Vagina (tissue), 2 donors: ENCODE results near the gene CYRIA. TPM values are rescaled to one million over a fixed set of nuclear protein-coding genes. Genes with fewer than 3 reads are reported as not detected.

Experiments used
- DNase-seq, 2 donors: peaks; one replicate each; pipeline ENCODE4 v3.0.0-alpha.2; 2017; ENCODE audit errors: extremely low spot score in 2 of 2
- H3K27ac ChIP-seq: fragments of 200-600 bp; sonication (generic); one replicate; pipeline ENCODE4 v1.5.1; 2019
- H3K27me3 ChIP-seq: fragments of 200-600 bp; sonication (generic); one replicate; pipeline ENCODE4 v1.5.1; 2019
- H3K36me3 ChIP-seq, 2 donors: fragments of 200-600 bp; sonication (generic); one replicate each; pipeline ENCODE4 v1.5.1; 2017 to 2019
- H3K4me1 ChIP-seq: fragments of 200-600 bp; sonication (generic); one replicate; pipeline ENCODE4 v1.5.1; 2019
- H3K4me3 ChIP-seq, 2 donors: fragments of 200-600 bp; sonication (generic); 1 replicate in 1 of 2; 2 replicates in 1 of 2; pipeline ENCODE4 v1.5.1; 2016 to 2019
- H3K9me3 ChIP-seq: fragments of 200-600 bp; sonication (generic); one replicate; pipeline ENCODE4 v1.5.1; 2019
- POLR2A ChIP-seq, 2 donors: fragments of 450-650 bp; IDR thresholded peaks; one replicate each; pipeline ENCODE4 v1.6.1; 2017; ENCODE audit warnings: antibody characterized with exemption in 2 of 2, mild to moderate bottlenecking in 2 of 2, moderate library complexity in 2 of 2
- POLR2AphosphoS5 ChIP-seq, 2 donors: sonication (generic); formaldehyde crosslinking; IDR thresholded peaks; one replicate each; pipeline ENCODE4 v1.9.0; 2017; ENCODE audit warnings: antibody characterized with exemption in 2 of 2, mild to moderate bottlenecking in 2 of 2, low read depth in 1 of 2; ENCODE audit not compliant: insufficient read depth in 1 of 2
- intact Hi-C: fragments of 100-400 bp; cut with DNase I; formaldehyde crosslinking; loops from one replicate; pipeline ENCODE4 v1.15.1; 2023
- total RNA-seq: library from RNA; depleted of rRNA; stranded (reverse); fragments of >200 nt; gene quantifications from one replicate; pipeline ENCODE4 v1.2.3, GENCODE V29; 2016
- TF ChIP-seq, protein P1 (sequence below), 3 experiments: fragments of 450-650 bp in 2 of 3; fragments of 200-600 bp in 1 of 3; sonication (generic) in 1 of 3; IDR thresholded peaks; one replicate each; pipeline ENCODE4 v1.5.1; 2017 to 2019; ENCODE audit warnings: antibody characterized with exemption in 3 of 3, mild to moderate bottlenecking in 2 of 3, moderate library complexity in 2 of 3

CYRIA gene
- total RNA-seq, 1 donor from 2014 or later: 12.5 TPM

DNA sequence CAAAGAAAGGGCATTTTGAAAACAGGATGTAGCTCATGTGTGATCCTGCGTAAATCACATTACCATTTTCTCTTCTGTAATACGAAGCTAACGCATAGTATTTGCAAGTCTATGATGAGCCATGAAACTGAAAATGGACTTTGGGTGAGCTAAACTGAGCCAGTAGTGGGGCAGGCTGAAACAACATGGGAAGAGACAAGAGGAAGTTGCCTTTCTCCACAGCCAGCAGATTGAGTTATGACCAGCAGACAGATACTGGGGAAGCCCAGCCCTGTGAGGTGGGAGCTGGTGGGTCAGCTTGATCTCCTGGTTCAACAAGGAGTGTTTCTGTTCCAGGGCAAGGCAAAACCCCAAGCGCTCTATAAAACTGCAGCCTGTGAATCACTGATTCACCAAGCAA, 11.8 kb downstream of the CYRIA start:
- intact Hi-C loops: no loop called here
- DNase-seq: peak in 1 of 2 donors; percentile 95
- no peaks in the 10 kb centered on the region for H3K36me3 ChIP-seq
- H3K4me3 ChIP-seq: no peak overlapping the region
- H3K27me3 ChIP-seq: no peaks in the 10 kb centered on the region
- H3K27ac ChIP-seq: peak overlapping the region; percentile 68
- H3K4me1 ChIP-seq: peaks cover 97% of the 10 kb centered on the region
- peak in 1 of 2 donors; percentile 37 for TF ChIP-seq POLR2AphosphoS5 (IDR thresholded peaks at IDR 0.05; ENCODE audit: insufficient read depth in 1 of 2, low read depth in 1 of 2)
- TF ChIP-seq, protein P1, sequence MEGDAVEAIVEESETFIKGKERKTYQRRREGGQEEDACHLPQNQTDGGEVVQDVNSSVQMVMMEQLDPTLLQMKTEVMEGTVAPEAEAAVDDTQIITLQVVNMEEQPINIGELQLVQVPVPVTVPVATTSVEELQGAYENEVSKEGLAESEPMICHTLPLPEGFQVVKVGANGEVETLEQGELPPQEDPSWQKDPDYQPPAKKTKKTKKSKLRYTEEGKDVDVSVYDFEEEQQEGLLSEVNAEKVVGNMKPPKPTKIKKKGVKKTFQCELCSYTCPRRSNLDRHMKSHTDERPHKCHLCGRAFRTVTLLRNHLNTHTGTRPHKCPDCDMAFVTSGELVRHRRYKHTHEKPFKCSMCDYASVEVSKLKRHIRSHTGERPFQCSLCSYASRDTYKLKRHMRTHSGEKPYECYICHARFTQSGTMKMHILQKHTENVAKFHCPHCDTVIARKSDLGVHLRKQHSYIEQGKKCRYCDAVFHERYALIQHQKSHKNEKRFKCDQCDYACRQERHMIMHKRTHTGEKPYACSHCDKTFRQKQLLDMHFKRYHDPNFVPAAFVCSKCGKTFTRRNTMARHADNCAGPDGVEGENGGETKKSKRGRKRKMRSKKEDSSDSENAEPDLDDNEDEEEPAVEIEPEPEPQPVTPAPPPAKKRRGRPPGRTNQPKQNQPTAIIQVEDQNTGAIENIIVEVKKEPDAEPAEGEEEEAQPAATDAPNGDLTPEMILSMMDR (IDR thresholded peaks at IDR 0.05): no peak
- TF ChIP-seq POLR2A (IDR thresholded peaks at IDR 0.05): no peak
- H3K9me3 ChIP-seq: no peaks in the 10 kb centered on the region

DNA sequence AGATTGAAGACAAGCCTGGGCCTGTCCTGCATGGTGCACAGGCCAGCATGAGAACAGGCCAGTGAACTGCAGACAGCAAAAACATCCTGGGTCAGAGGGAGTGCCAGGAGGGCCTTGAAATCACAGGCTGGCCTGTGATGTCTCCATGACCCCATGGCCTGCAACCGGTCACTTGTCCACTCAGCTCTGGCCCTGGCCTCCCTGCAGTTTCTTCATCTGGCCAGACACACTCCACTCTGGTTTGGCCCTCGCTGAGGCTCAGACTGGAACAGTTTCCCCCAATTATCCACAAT, 12.6 kb downstream of the CYRIA start:
- H3K27me3 ChIP-seq: no peaks in the 10 kb centered on the region
- peaks cover 97% of the 10 kb centered on the region for H3K4me1 ChIP-seq
- TF ChIP-seq, protein P1 (IDR thresholded peaks at IDR 0.05): no peak
- TF ChIP-seq POLR2A (IDR thresholded peaks at IDR 0.05): no peak
- TF ChIP-seq POLR2AphosphoS5 (IDR thresholded peaks at IDR 0.05; ENCODE audit: insufficient read depth in 1 of 2, low read depth in 1 of 2): peak in 1 of 2 donors; percentile 19
- H3K27ac ChIP-seq: peak overlapping the region; percentile 68
- H3K4me3 ChIP-seq: no peak overlapping the region
- intact Hi-C loops: no loop called here
- H3K9me3 ChIP-seq: no peaks in the 10 kb centered on the region
- no peaks in the 10 kb centered on the region for H3K36me3 ChIP-seq
- peak in 1 of 2 donors; percentile 88 for DNase-seq

DNA sequence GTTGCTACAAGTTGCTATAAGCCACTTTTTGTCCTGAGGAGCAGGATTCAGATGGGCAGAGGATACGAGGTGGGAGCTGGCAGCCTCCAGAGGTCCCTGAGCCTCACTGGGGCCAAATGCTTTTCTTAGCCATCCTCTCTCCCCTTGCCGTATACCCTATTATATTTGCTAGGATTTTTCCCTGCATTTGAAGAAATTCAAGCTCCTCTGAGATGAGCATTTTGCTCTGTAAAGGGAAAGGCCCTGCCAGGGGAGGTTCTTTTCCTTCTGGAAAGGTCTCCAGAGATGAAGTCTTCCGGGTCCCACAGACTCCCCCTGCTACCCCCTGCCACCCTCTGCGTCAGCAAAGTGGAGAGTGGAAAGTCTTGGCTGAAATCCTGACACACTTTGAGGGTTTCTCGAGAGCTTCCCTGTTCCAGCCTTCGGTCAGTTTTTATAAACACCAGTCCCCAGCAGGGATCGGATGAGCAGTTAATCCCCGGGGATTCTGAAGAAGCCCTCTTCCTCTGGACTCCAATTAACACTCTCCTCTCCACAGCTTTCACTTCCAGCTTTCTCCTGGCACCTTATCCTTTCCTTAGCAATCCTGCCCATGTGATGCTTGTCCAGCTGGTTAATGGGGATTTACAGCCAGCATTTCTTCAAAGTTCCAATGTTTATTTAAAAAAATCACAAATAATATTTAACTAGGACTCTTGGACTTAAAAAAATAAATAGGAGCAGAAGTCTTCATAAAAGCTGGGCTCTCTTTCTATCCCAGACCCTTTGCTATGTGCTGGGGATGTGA, 13.1 kb downstream of the CYRIA start:
- TF ChIP-seq POLR2A (IDR thresholded peaks at IDR 0.05) (no peak), POLR2AphosphoS5 (IDR thresholded peaks at IDR 0.05; ENCODE audit: insufficient read depth in 1 of 2, low read depth in 1 of 2) (no peak)
- TF ChIP-seq, protein P1 (IDR thresholded peaks at IDR 0.05): no peak
- intact Hi-C loops: no loop called here

DNA sequence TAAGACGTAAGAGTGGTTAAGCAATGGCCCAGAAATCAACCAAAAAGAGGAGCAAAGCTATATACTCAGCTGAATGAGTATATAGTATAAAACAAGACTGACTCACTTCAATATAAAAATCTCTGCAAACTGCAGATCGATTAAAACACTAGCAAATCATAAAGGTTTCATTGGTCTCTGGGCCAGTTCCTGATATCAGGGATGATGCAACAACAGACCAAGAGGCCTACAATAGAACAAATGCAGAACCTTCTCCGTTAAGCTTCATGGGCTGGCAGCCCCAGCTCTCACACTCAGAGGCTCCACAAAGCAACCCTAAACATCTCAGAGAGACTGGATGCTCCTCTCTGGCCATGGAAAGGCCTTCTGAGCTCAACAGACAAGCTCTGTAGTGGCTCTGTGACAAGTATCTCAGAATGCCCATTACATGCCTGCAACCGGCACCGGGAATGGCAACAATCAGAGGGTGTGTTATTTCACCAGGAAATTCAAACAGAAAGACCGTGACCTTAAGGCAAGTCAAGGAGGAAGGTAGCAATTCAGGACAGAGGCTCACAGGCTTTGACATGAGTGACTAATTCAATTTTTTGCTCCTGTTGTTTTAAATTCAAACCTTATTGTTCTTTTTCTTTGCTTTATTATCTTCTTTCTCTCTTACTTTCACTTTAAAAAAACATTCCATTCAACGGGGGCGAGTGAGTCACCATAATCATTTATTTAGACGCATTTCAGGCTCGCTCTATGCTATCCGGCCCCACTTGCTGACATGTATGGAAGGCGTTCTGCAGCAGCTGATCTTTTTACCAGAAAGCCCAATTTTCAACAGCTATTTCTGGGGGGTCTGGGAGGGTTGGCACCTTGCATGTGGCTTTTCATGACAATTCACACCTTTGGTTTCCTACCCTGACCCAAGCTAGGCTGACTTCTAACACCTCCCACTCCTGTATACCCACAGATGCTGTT, 15.1 kb downstream of the CYRIA start:
- Histone ChIP-seq H3K27ac (peak overlapping the region; percentile 68), H3K36me3 (no peaks in the 10 kb centered on the region), H3K4me3 (peak overlapping the region; percentile 27 to 36), H3K27me3 (no peaks in the 10 kb centered on the region), H3K9me3 (no peaks in the 10 kb centered on the region), H3K4me1 (peaks cover 81% of the 10 kb centered on the region)
- intact Hi-C loops: no loop called here
- DNase-seq: no peak
- TF ChIP-seq POLR2A (IDR thresholded peaks at IDR 0.05): no peak
- no peak for TF ChIP-seq POLR2AphosphoS5 (IDR thresholded peaks at IDR 0.05; ENCODE audit: insufficient read depth in 1 of 2, low read depth in 1 of 2)
- TF ChIP-seq, protein P1 (IDR thresholded peaks at IDR 0.05): no peak

More for the DNA sequence above, 13.1 kb downstream of the CYRIA start:
- Histone ChIP-seq H3K4me1 (peaks cover 97% of the 10 kb centered on the region), H3K9me3 (no peaks in the 10 kb centered on the region), H3K36me3 (no peaks in the 10 kb centered on the region), H3K27me3 (no peaks in the 10 kb centered on the region), H3K27ac (peak overlapping the region; percentile 68), H3K4me3 (no peak overlapping the region)
- DNase-seq: peak in 1 of 2 donors; percentile 86
